ENCODE results near the gene ORAI2.

ORAI2 gene

DNA sequence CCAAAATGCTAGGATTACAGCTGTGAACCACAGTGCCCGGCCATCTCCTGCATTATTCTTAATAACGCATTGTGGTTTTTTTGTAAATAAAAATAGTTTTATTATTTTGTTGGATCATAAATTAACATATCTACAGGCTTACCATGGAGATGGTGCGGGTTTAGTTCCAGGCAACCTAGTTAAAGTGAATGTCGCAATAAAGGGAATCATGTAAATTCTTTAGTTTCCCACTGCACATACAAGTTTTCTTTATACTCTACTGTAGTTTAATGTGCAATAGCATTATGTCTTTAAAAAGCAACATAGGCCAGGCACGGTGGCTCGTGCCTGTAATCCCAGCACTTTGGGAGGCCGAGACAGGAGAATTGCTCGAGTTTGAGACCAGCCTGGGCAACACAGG, 34.8 kb upstream of the ORAI2 start:
- TF ChIP-seq TAF1 (IDR thresholded peaks at IDR 0.05; ENCODE audit: borderline replicate concordance, insufficient read depth, low read length), result no peak
- no peak for TF ChIP-seq FOXP2 (optimal IDR thresholded peaks at IDR 0.05; ENCODE audit: borderline replicate concordance, extremely low read depth, extremely low read length, insufficient read depth)
- no peak for TF ChIP-seq SIN3A (IDR thresholded peaks at IDR 0.05; ENCODE audit: borderline replicate concordance, insufficient read depth, low read length)

DNA sequence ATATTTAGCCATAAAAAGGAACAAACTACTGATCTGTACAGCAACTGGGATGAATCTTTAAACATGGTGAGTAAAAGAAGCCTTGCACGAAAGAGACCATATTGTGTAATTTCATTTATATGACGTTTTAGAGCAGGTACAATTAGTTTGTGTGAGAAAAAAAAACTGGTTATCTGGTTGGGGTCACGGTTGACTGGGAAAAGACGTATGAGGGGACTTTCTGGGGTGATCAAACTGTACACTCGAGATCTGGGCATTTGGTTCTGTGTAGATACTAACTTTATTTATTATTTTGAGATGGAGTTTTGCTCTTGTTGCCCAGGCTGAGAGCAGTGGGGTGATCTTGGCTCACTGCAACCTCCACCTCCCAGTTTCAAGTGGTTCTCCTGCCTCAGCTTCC, 33.0 kb upstream of the ORAI2 start:
- TF ChIP-seq POLR2AphosphoS5 (IDR thresholded peaks at IDR 0.05; ENCODE audit: low read depth, low read length) (no peak), SIN3A (IDR thresholded peaks at IDR 0.05; ENCODE audit: borderline replicate concordance, insufficient read depth, low read length) (no peak), FOXP2 (optimal IDR thresholded peaks at IDR 0.05; ENCODE audit: borderline replicate concordance, extremely low read depth, extremely low read length, insufficient read depth) (no peak), TAF1 (IDR thresholded peaks at IDR 0.05; ENCODE audit: borderline replicate concordance, insufficient read depth, low read length) (no peak)
- TF ChIP-seq, protein P1, sequence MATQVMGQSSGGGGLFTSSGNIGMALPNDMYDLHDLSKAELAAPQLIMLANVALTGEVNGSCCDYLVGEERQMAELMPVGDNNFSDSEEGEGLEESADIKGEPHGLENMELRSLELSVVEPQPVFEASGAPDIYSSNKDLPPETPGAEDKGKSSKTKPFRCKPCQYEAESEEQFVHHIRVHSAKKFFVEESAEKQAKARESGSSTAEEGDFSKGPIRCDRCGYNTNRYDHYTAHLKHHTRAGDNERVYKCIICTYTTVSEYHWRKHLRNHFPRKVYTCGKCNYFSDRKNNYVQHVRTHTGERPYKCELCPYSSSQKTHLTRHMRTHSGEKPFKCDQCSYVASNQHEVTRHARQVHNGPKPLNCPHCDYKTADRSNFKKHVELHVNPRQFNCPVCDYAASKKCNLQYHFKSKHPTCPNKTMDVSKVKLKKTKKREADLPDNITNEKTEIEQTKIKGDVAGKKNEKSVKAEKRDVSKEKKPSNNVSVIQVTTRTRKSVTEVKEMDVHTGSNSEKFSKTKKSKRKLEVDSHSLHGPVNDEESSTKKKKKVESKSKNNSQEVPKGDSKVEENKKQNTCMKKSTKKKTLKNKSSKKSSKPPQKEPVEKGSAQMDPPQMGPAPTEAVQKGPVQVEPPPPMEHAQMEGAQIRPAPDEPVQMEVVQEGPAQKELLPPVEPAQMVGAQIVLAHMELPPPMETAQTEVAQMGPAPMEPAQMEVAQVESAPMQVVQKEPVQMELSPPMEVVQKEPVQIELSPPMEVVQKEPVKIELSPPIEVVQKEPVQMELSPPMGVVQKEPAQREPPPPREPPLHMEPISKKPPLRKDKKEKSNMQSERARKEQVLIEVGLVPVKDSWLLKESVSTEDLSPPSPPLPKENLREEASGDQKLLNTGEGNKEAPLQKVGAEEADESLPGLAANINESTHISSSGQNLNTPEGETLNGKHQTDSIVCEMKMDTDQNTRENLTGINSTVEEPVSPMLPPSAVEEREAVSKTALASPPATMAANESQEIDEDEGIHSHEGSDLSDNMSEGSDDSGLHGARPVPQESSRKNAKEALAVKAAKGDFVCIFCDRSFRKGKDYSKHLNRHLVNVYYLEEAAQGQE (IDR thresholded peaks at IDR 0.05; ENCODE audit: insufficient read depth in 1 of 2, low read depth in 2 of 2, low read length in 2 of 2), result no peak

DNA sequence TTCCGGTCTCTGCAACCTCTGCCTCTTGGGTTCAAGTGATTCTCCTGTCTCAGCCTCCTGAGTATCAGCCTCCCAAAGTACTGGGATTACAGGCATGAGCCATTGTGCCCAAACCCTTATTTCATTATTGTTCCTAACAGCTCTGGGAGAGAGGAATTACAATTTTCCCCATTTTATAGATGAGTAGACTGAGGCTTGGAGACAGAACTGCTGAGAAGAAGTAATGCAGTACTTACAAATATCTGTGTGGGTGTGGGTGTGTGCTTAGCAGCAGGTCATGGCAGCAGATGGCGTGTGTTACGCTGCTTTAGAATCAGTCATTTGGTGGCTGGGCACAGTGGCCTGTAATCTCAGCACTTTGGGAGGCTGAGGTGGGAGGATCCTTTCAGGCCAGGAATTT, 29.8 kb upstream of the ORAI2 start:
- no peak for TF ChIP-seq SIN3A (IDR thresholded peaks at IDR 0.05; ENCODE audit: borderline replicate concordance, insufficient read depth, low read length)
- no peak for TF ChIP-seq TAF1 (IDR thresholded peaks at IDR 0.05; ENCODE audit: borderline replicate concordance, insufficient read depth, low read length)
- TF ChIP-seq FOXP2 (optimal IDR thresholded peaks at IDR 0.05; ENCODE audit: borderline replicate concordance, extremely low read depth, extremely low read length, insufficient read depth), result no peak
- no peak for TF ChIP-seq POLR2AphosphoS5 (IDR thresholded peaks at IDR 0.05; ENCODE audit: low read depth, low read length)
- TF ChIP-seq, protein P1 (IDR thresholded peaks at IDR 0.05; ENCODE audit: insufficient read depth in 1 of 2, low read depth in 2 of 2, low read length in 2 of 2), result no peak

DNA sequence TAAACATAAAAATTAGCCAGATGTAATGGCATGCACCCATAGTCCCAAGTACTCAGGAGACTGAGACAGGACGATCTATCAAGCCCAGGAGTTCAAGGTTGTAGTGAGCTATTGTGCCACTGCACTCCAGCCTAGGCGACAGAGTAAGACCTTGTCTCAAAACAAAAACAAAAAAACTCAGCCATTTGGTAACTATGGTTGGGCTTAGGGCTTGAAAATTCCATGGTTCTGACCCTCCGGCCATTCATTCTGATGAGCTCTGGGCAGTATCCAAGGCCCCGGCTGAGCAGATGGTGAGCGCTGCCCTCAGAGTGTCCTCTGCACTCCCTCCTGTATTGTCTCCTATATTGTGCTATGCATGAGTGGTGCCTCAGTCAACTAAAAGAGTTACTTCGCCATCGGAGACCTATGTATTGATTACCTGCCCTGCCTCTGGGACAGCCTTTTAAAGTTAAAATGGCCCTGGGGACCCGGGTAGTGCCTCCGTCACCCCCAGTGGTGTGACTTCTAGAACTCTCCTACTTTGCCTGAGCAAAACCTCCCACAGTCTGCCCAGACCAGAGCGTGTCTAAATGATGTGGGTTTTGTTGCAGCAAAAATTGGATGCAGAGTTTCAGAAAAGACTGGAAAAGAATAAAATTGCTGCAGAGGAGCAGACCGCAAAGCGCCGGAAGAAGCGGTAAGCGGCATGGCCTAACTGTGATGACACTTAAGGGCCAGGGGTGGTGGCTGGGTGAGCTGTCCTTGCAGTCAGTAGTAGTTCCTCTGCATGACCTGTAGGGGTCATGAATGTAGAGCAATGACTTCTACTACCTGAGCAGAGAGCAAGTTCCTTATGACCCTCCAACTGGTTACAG, 29.1 kb upstream of the ORAI2 start:
- TF ChIP-seq, protein P1 (IDR thresholded peaks at IDR 0.05; ENCODE audit: insufficient read depth in 1 of 2, low read depth in 2 of 2, low read length in 2 of 2), result no peak
- no peak for TF ChIP-seq FOXP2 (optimal IDR thresholded peaks at IDR 0.05; ENCODE audit: borderline replicate concordance, extremely low read depth, extremely low read length, insufficient read depth)
- no peak for TF ChIP-seq SIN3A (IDR thresholded peaks at IDR 0.05; ENCODE audit: borderline replicate concordance, insufficient read depth, low read length)
- TF ChIP-seq POLR2AphosphoS5 (IDR thresholded peaks at IDR 0.05; ENCODE audit: low read depth, low read length), result no peak
- no peak for TF ChIP-seq TAF1 (IDR thresholded peaks at IDR 0.05; ENCODE audit: borderline replicate concordance, insufficient read depth, low read length)

DNA sequence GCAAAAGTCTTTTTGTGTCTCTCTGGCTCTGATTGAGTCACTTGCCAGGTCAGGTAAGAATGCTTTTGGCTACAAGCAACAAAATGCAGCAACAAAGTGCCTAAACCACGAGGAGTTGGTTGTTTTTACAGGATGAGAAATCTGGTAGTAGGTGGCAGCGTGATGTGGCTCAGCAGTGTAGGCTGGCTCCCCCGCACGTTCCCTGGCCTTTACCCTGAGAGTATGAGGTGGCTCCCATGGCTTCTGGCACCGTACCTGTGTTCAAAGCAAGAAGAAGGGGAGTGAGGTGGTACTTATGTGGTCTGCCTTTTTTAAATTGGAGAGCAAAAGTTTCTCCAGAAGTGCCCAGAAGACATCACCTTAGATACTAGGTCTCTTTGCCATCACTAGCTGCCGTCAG, 25.5 kb upstream of the ORAI2 start:
- TF ChIP-seq FOXP2 (optimal IDR thresholded peaks at IDR 0.05; ENCODE audit: borderline replicate concordance, extremely low read depth, extremely low read length, insufficient read depth) (no peak), SIN3A (IDR thresholded peaks at IDR 0.05; ENCODE audit: borderline replicate concordance, insufficient read depth, low read length) (no peak), TAF1 (IDR thresholded peaks at IDR 0.05; ENCODE audit: borderline replicate concordance, insufficient read depth, low read length) (no peak), POLR2AphosphoS5 (IDR thresholded peaks at IDR 0.05; ENCODE audit: low read depth, low read length) (no peak)
- TF ChIP-seq, protein P1 (IDR thresholded peaks at IDR 0.05; ENCODE audit: insufficient read depth in 1 of 2, low read depth in 2 of 2, low read length in 2 of 2), result no peak
